Activated naive CD4-positive, alpha-beta T cell treated with anti-CD3 and anti-CD28 coated beads for 36 hours (primary cell): ENCODE data around the gene NTN4. TPM values are rescaled to one million over a fixed set of nuclear protein-coding genes. Genes with fewer than 3 reads are reported as not detected.
"Not testable (repeated sequence)": the region's sequence is repeated elsewhere in the genome, so short reads cannot be mapped to it uniquely, and the experiment has no call there.

ENCODE experiments used
- CTCF ChIA-PET: fragments of 350-600 bp; sonication (Branson Sonifier 250); formaldehyde crosslinking; loops from one replicate; lab custom pipeline; 2021; ENCODE audit warnings: antibody characterized with exemption; lab: Charles Lee
- DNase-seq: peaks from one replicate; pipeline ENCODE4 v3.0.0-alpha.2; 2020
- H3K27ac Mint-ChIP-seq: one replicate; pipeline ENCODE4 v1.8.0; 2021; ENCODE audit warnings: mild to moderate bottlenecking, mixed read lengths
- H3K27me3 Mint-ChIP-seq: one replicate; pipeline ENCODE4 v1.8.0; 2021; ENCODE audit warnings: low read depth, mixed read lengths
- H3K36me3 Mint-ChIP-seq: one replicate; pipeline ENCODE4 v1.8.0; 2021; ENCODE audit warnings: low read depth, mixed read lengths
- H3K4me1 Mint-ChIP-seq: one replicate; pipeline ENCODE4 v1.8.0; 2021; ENCODE audit warnings: low read depth, mixed read lengths
- H3K4me3 Mint-ChIP-seq: one replicate; pipeline ENCODE4 v1.8.0; 2021; ENCODE audit warnings: mild to moderate bottlenecking, moderate library complexity, mixed read lengths
- H3K9me3 Mint-ChIP-seq: one replicate; pipeline ENCODE4 v1.8.0; 2021; ENCODE audit warnings: mixed read lengths
- intact Hi-C: fragments of 100-400 bp; cut with micrococcal nuclease; formaldehyde crosslinking; loops from one replicate; pipeline ENCODE4 v1.15.1; 2023
- total RNA-seq, 2 experiments: library from RNA; stranded (reverse); gene quantifications; one replicate each; pipeline ENCODE4 v1.2.3, GENCODE V29; 2021

The NTN4 gene
- not detected for total RNA-seq

DNA sequence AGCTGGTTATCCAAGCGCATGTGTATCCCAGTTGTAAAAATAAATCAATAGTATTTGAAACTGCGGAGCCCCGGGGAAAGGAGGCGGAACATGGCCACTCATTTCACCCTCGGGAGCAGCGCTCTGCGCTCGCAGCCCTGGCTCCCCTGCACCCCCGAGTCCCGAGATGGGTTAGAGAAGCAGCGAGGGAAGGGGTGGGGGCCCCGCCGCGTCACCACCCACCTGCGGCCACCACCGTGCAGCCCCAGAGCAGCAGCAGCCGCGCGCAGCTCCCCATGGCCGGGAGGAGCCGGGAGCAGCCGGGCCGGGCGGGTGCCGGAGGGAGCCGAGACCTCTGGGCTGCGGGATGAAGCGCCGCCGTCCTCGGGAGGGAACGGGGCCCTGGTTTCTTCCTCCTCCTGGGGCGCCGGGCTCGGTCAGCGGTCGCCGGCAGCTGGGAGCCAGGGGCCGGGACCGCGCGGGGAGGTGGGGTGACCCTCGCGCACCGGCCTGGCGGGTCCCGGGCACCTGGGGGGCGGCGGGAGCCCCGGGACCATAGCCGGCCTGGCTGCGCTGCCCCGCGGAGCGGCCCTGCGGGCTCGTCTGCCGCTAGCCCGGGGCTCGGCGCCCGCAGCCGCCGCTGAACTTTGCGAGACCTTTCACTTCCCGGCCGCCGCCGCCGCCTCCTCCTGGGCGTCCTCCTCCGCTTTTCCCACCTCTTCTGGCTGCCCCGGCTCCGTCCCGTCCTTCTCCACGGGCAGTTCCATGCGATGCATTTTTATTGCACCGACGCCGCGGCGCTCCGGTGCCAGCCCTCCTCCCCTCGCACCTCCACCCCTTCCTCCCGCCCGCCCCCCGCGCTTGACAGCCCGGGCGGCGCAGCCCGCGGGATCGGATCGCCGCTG, at the start of gene NTN4:
NTN4 (minus strand) TSS at position 732 of the 884 bp plus-strand sequence; CDS start at position 277, 455 bp downstream.
- CTCF ChIA-PET, result no interaction called here
- no peaks in the 10 kb centered on the region for H3K36me3 Mint-ChIP-seq
- no peak within 1 kb of the TSS for H3K27ac Mint-ChIP-seq
- no peaks in the 10 kb centered on the region for H3K9me3 Mint-ChIP-seq
- peak within 1 kb of the TSS; percentile 76 for H3K4me3 Mint-ChIP-seq
- H3K4me1 Mint-ChIP-seq, result peaks cover 13% of the 10 kb centered on the region
- peaks cover 53% of the 10 kb centered on the region for H3K27me3 Mint-ChIP-seq
- intact Hi-C loops, result no loop called here
- DNase-seq, result peak; percentile 38

DNA sequence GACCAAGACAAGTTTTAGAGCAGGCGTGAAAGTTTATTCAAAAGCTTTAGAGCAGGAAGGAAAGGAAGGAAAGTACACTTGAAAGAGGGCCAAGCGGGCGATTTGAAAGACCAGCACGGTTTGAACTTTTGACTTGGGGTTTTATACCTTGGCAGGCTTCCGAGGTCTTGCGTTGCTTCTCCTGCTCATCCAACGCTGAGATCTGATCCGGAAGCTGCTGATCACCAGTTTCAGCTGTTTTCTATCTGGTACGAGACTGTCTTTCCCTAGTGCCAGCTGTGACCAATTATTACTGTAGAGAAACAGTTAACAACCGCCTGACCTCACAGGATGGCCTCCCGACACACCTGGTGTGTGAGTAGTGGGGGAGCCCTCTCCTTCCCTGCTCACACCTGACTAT, 47.6 kb upstream of the NTN4 start:
- Mint-ChIP-seq H3K4me3 (no peak overlapping the region), H3K9me3 (no peaks in the 10 kb centered on the region), H3K4me1 (peaks cover 5% of the 10 kb centered on the region), H3K27ac (no peak overlapping the region), H3K36me3 (no peaks in the 10 kb centered on the region), H3K27me3 (peaks cover 11% of the 10 kb centered on the region)
- DNase-seq, result peak; percentile 14
- intact Hi-C loops, result no loop called here
- CTCF ChIA-PET, result no interaction called here

DNA sequence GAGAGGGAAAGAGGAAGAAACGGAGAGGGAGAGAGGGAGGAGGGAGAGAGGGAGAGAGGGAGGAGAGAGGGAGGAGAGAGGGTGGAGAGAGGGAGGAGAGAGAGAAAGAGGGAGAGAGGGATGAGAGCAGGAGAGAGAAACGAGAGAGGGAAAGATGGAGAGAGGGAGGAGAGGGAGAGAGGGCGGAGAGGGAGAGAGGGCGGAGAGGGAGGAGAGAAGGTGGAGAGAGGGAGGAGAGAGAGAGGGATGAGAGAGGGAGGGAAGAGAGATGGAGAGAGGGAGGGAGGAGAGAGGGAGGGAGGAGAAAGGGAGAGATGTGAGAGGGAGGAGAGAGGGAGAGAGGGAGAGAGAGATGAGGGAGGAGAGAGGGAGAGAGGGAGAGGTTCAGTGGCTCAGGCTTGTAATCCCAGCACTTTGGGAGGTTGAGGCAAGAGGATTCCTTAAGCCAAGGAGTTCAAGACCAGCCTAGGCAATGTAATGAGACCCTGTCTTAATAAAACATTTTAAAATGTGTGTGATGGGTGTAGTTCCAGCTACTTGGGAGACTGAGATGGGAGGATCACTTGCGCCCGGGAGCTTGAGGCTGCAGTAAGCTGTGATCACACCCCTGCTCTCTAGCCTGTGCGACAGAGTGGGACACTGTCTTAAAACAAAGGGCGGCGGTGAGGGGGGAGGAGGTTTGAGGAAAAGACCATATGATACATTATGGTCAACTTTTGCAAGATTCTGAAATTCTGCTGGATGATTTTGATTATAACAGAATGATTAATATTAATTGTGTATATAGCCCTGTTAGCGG, 46.9 kb upstream of the NTN4 start:
- intact Hi-C loops, result no loop called here

DNA sequence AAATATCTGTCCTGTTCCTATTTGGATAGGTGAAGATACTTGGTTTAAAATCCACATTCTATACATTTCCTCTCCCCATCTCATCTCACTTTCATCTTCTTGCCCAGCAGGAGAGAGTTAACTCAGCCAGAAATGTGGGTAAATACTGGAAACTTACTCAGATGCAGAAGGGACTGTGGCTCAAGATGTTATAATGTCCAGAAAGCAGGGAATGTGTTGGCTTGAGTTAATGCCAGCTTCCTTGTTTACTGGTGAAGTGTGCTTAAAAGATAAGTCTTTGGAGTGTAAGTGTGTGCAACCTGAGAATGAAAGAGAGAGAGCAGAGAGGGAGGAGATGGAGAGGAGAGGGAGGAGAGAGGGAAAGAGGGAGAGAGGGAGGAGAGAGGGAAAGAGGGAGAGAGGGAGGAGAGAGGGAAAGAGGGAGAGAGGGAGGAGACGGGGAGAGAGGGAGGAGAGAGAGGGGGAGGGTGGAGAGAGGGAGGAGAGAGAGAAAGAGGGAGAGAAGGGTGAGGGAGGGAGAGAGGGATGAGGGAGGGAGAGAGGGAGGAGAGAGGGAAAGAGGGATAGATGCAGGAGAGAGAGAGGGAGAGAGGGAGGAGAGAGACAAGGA, 46.2 kb upstream of the NTN4 start:
- Mint-ChIP-seq H3K27ac (no peak overlapping the region), H3K4me3 (no peak overlapping the region), H3K27me3 (peaks cover 13% of the 10 kb centered on the region), H3K9me3 (no peaks in the 10 kb centered on the region), H3K36me3 (no peaks in the 10 kb centered on the region), H3K4me1 (peaks cover 5% of the 10 kb centered on the region)
- intact Hi-C loops, result no loop called here
- CTCF ChIA-PET, result no interaction called here
- no peak for DNase-seq

More for the DNA sequence above, 46.9 kb upstream of the NTN4 start:
- H3K9me3 Mint-ChIP-seq, result no peaks in the 10 kb centered on the region
- H3K4me3 Mint-ChIP-seq, result no peak overlapping the region
- peaks cover 5% of the 10 kb centered on the region for H3K4me1 Mint-ChIP-seq
- H3K36me3 Mint-ChIP-seq, result no peaks in the 10 kb centered on the region
- H3K27ac Mint-ChIP-seq, result no peak overlapping the region
- H3K27me3 Mint-ChIP-seq, result peaks cover 11% of the 10 kb centered on the region
- no peak for DNase-seq
- CTCF ChIA-PET, result no interaction called here

DNA sequence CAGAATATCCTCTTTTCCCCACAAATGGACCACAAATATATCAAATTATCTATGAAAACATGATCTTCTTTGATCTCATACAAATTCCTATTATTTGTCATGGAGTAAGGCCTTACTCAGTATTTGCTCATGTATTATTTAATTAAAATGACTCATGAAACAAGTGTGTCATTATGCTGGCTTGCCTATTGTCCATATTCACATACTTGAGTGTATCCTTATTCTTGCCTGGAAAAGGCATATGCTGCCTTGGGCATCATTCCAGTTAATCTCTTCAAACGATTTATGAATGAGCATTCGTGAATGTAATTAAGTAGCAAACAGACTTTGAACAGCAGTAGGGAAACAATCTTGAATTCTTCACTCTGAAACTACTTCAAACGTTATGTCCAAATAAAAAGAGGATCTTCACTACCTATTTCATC, 45.6 kb upstream of the NTN4 start:
- intact Hi-C loops, result no loop called here
- H3K27ac Mint-ChIP-seq, result no peak overlapping the region

DNA sequence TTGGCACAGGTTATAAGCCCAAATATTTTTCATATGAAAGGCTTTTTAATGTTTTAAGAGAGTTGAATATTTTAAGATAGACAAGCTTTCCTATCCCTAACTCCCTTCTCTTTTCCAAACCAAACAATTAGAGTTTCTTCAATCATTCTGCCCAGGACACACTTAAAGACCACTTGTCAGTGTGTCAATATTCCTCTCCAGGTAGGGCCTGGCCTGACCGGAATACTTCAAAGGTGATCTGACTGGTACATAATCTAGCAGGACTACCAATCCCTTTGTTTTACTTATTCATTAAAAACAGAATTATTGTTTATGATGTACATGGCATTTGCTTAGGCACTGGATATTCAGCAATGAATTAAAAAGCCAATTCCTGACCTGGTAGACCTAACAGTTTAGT, 44.0 kb upstream of the NTN4 start:
- no peaks in the 10 kb centered on the region for H3K36me3 Mint-ChIP-seq
- CTCF ChIA-PET, result interaction anchor here (1.2 kb wide), 1 partner anchor 39 kb away, joined by 3 read pairs; no protein-coding TSS in a partner anchor
- no peak overlapping the region for H3K27ac Mint-ChIP-seq
- no peak for DNase-seq
- H3K4me1 Mint-ChIP-seq, result peaks cover 13% of the 10 kb centered on the region
- peaks cover 13% of the 10 kb centered on the region for H3K27me3 Mint-ChIP-seq
- intact Hi-C loops, result no loop called here
- no peak overlapping the region for H3K4me3 Mint-ChIP-seq
- no peaks in the 10 kb centered on the region for H3K9me3 Mint-ChIP-seq

More for the DNA sequence above, 45.6 kb upstream of the NTN4 start:
- H3K36me3 Mint-ChIP-seq, result no peaks in the 10 kb centered on the region
- H3K4me1 Mint-ChIP-seq, result peaks cover 5% of the 10 kb centered on the region
- no peak for DNase-seq
- no peak overlapping the region for H3K4me3 Mint-ChIP-seq
- no peaks in the 10 kb centered on the region for H3K9me3 Mint-ChIP-seq
- peaks cover 13% of the 10 kb centered on the region for H3K27me3 Mint-ChIP-seq
- CTCF ChIA-PET, result no interaction called here

DNA sequence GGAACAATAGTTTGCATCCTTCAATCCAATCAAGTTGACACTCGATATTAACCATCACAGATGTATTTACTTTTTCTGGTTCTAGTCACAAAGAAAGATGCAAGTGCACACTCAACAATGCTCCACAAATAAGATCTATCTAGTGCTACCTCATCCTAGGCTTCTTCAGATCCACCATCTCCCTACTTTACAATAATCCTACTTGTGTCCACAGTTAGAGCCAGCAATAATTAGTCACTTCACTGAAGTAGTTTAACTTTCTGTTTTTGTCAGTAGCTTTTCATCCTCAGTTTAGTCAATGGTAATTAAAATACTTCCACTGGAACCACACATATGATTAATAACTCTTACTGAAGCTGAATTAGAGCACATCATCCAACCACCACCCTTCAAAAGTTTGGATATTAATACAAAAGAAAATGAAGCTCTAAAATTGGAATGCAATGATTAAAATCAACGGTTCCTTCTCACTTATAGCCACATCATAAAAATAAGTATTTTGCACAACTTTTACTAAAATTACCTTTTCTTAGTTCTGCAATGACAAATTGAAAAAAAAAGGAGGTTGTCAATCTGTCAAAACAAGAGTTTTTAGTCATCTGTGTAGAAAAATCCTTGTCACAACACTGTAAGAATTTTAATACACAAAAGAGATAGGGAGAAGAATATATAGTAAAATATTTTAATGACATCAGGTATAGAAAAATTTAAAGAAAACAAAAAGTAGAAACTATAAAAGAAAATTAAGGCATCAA, 39.9 kb upstream of the NTN4 start:
- Mint-ChIP-seq H3K9me3 (no peaks in the 10 kb centered on the region), H3K27me3 (peaks cover 8% of the 10 kb centered on the region), H3K4me1 (peaks cover 8% of the 10 kb centered on the region), H3K27ac (no peak overlapping the region), H3K4me3 (no peak overlapping the region), H3K36me3 (no peaks in the 10 kb centered on the region)
- intact Hi-C loops, result no loop called here
- CTCF ChIA-PET, result interaction anchor here (0.5 to 0.9 kb wide), 3 partner anchors 17 to 400 kb away, joined by 3 read pairs; no protein-coding TSS in a partner anchor
- no peak for DNase-seq

DNA sequence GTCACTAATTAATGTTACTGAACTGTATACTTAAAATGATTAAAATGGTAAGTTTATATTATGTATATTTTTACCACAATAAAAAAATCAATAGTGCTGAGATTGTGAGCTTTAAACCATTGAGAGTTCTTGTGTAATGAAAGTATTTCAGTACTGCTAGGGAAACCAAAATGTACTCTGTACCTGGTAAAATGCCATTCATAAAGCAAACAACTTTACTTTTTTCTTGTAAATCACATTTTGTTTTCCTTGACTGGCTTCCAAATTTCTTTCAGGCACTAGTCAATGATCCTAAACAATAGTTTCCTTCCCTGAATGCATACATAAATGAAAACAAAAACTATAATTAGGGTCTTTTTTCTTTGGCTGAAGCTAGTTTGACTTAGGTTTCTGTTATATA, 38.8 kb upstream of the NTN4 start:
- Mint-ChIP-seq H3K27ac (no peak overlapping the region), H3K4me1 (peaks cover 8% of the 10 kb centered on the region), H3K4me3 (no peak overlapping the region), H3K36me3 (no peaks in the 10 kb centered on the region), H3K27me3 (peaks cover 11% of the 10 kb centered on the region), H3K9me3 (no peaks in the 10 kb centered on the region)
- intact Hi-C loops, result no loop called here
- CTCF ChIA-PET, result no interaction called here
- DNase-seq, result no peak

DNA sequence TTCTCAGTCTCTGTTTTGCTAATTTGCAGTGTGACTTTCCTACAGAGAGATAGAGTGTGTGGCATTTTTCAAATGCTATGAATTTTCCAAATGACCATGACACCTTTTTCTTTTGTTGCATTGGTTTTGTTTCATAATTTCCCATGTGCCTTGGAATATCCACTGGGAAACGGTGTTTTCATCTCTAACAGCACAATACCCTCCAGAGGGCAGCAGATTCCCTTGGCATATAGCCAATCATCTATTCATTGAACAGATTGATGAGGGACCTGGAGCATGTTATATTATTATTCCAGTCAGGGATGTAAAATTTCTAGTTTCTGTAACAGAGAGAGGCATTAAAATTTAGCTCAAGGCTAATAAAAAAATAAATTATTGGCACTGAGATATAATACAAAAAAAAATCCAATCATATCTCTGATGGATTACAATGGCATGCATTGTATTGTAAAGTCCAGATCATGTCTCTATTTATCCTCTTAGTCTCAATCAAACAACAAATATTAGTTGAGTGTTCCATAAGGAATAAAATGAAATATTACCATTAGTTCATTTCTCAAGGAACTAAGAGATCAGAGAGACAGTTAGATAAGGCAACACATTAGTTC, 29.6 kb upstream of the NTN4 start:
- no peak overlapping the region for H3K4me3 Mint-ChIP-seq
- H3K27me3 Mint-ChIP-seq, result peaks cover 14% of the 10 kb centered on the region
- no peaks in the 10 kb centered on the region for H3K36me3 Mint-ChIP-seq
- peak; percentile 28 for DNase-seq
- H3K27ac Mint-ChIP-seq, result no peak overlapping the region
- no peaks in the 10 kb centered on the region for H3K4me1 Mint-ChIP-seq
- no peaks in the 10 kb centered on the region for H3K9me3 Mint-ChIP-seq
- CTCF ChIA-PET, result no interaction called here
- intact Hi-C loops, result loop anchor here (1.0 kb wide), 1 partner anchor 178 kb away; no protein-coding TSS in a partner anchor

DNA sequence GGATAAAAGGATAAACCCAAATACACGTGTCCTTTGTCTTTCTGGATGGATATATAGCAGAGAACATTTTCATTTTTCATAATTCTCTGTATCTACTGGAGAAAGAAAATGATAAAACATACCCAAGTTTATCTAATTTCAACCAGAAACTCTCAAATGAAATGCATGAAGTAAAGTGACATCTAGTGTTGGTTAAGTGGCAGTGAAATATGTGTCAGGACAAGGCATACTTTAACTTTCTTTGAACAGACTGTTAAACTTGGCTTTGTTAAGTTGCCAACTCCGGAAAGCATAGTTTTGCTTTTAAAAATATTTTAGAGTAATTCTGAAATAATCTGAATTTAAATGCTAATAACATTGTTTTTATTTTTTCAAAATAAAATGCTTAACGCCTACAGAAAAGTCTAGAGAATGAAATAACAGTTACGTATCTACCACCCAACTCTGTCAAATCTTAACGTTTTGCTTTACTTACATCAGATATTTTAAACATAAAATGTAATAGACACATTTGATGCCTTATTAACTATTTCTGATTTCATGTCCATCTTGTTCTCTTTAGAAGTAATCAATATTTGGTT, 25.2 kb upstream of the NTN4 start:
- Mint-ChIP-seq H3K4me3 (no peak overlapping the region), H3K36me3 (no peaks in the 10 kb centered on the region)

DNA sequence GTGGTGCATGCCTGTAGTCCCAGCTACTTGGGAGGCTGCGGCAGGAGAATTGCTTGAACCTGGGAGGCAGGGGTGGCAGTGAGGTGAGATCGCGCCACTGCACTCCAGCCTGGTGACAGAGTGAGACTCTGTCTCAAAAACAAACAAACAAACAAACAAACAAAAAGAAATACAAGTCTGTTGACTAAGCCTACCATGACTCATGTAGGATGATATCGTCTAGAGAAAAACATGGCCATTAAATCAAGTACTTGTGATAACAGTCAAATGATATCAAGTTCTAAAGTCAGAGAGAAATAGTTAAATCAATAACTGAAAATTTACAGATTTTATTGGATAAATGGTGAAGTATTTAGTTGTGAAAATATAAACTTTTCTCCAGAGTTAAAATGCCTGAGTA, 21.6 kb upstream of the NTN4 start:
- CTCF ChIA-PET, result interaction anchor here (1.0 kb wide), 1 partner anchor 11 kb away, joined by 3 read pairs; no protein-coding TSS in a partner anchor
- H3K4me1 Mint-ChIP-seq, H3K36me3 Mint-ChIP-seq, DNase-seq, intact Hi-C loops, H3K27me3 Mint-ChIP-seq, H3K4me3 Mint-ChIP-seq, H3K9me3 Mint-ChIP-seq, H3K27ac Mint-ChIP-seq: not testable (repeated sequence)

More for the DNA sequence above, 25.2 kb upstream of the NTN4 start:
- no peak overlapping the region for H3K27ac Mint-ChIP-seq
- intact Hi-C loops, result loop anchor here (1.0 to 5.0 kb wide), 3 partner anchors 192 to 698 kb away; no protein-coding TSS in a partner anchor
- no peaks in the 10 kb centered on the region for H3K4me1 Mint-ChIP-seq
- no peaks in the 10 kb centered on the region for H3K9me3 Mint-ChIP-seq
- no peak for DNase-seq
- H3K27me3 Mint-ChIP-seq, result peaks cover 4% of the 10 kb centered on the region
- CTCF ChIA-PET, result no interaction called here
